H1 (cell line): ENCODE results near the gene CTNNBL1.

ENCODE experiments used
- CHD2 ChIP-seq: IDR thresholded peaks from 2 replicates; pipeline ENCODE4 v1.6.1; 2012; ENCODE audit warnings: low read length, improper control_type of control experiment
- CREB1 ChIP-seq: IDR thresholded peaks from 2 replicates; pipeline ENCODE4 v1.6.1; 2012; ENCODE audit warnings: inconsistent platforms
- CTCF ChIP-seq, 3 experiments: IDR thresholded peaks; 1 replicate in 2 of 3; 2 replicates in 1 of 3; pipeline versions ENCODE4 v1.5.1 to v1.6.1; 2011; ENCODE audit warnings: low read length in 3 of 3, mild to moderate bottlenecking in 3 of 3, inconsistent platforms in 2 of 3, low read depth in 1 of 3, moderate library complexity in 1 of 3; ENCODE audit not compliant: insufficient read depth in 1 of 3; ENCODE audit errors: control extremely low read depth in 1 of 3
- EZH2 ChIP-seq: fragments of 200-600 bp; sonication (generic); IDR thresholded peaks from 2 replicates; pipeline ENCODE4 v1.7.1; 2012; ENCODE audit warnings: low read depth, mild to moderate bottlenecking, moderate library complexity, low read length, inconsistent platforms; ENCODE audit not compliant: severe bottlenecking
- KDM5A ChIP-seq: fragments of 200-600 bp; IDR thresholded peaks from 2 replicates; pipeline ENCODE4 v1.7.1; 2012; ENCODE audit warnings: mild to moderate bottlenecking, low read length, inconsistent platforms, mixed read lengths
- POLR2AphosphoS5 ChIP-seq: IDR thresholded peaks from 2 replicates; pipeline ENCODE4 v1.6.1; 2011; ENCODE audit warnings: low read depth, low read length
- SP1 ChIP-seq: IDR thresholded peaks from 2 replicates; pipeline ENCODE4 v1.6.1; 2011; ENCODE audit warnings: low read depth, low read length
- TAF1 ChIP-seq: IDR thresholded peaks from 2 replicates; pipeline ENCODE4 v1.6.1; 2011; ENCODE audit warnings: mild to moderate bottlenecking, low read depth, low read length
- TAF7 ChIP-seq: optimal IDR thresholded peaks from 2 replicates; pipeline ENCODE3; 2011; ENCODE audit warnings: low read depth, mild to moderate bottlenecking, inconsistent platforms, low read length, moderate library complexity, borderline replicate concordance
- TCF12 ChIP-seq: IDR thresholded peaks from 2 replicates; pipeline ENCODE4 v1.6.1; 2011; ENCODE audit warnings: low read depth, mild to moderate bottlenecking, low read length

GRCh38 chr20:37849566-37849965 lies 155.7 kb downstream of the CTNNBL1 start:
- no peak for TF ChIP-seq EZH2
- no peak for TF ChIP-seq CTCF (IDR thresholded peaks at IDR 0.05; ENCODE audit: control extremely low read depth in 1 of 3, insufficient read depth in 1 of 3, low read depth in 1 of 3, low read length in 3 of 3)
- TF ChIP-seq SP1 = no peak
- TF ChIP-seq CREB1 = no peak
- TF ChIP-seq KDM5A = no peak
- no peak for TF ChIP-seq POLR2AphosphoS5
- TF ChIP-seq TAF7 = no peak
- no peak for TF ChIP-seq CHD2
- TF ChIP-seq TCF12 = no peak
- TF ChIP-seq TAF1 = no peak
